CD1c-positive myeloid dendritic cell (primary cell): ENCODE data around the gene PPP2R1B.
A peak's percentile ranks its signal among the peaks of the same experiment; 100 is the strongest.

Source experiments
- DNase-seq: peaks from one replicate; pipeline ENCODE4 v3.0.0-alpha.2; 2016; ENCODE audit errors: extremely low spot score

PPP2R1B gene

GRCh38 chr11:111765984-111766833, at the start of gene PPP2R1B:
Gene PPP2R1B (minus strand): TSS chr11:111766389. CDS start chr11:111766361, 28 bp downstream.
- DNase-seq, result peak; percentile 76

- DNase-seq, result no peak
Measured at GRCh38 chr11:111815489-111815888, 49.3 kb upstream of the PPP2R1B start.

- DNase-seq, result no peak
Measured at GRCh38 chr11:111814557-111815320, 48.5 kb upstream of the PPP2R1B start.

- DNase-seq, result no peak
Measured at GRCh38 chr11:111814106-111814505, 47.9 kb upstream of the PPP2R1B start.

- no peak for DNase-seq
Measured at GRCh38 chr11:111812211-111812610, 46.0 kb upstream of the PPP2R1B start.

GRCh38 chr11:111811445-111811844, 45.3 kb upstream of the PPP2R1B start:
- no peak for DNase-seq

- no peak for DNase-seq
Measured at GRCh38 chr11:111808834-111809233, 42.6 kb upstream of the PPP2R1B start.

- no peak for DNase-seq
Measured at GRCh38 chr11:111808063-111808588, 41.9 kb upstream of the PPP2R1B start.

- no peak for DNase-seq
Measured at GRCh38 chr11:111807076-111807475, 40.9 kb upstream of the PPP2R1B start.

- no peak for DNase-seq
Measured at GRCh38 chr11:111801135-111801534, 34.9 kb upstream of the PPP2R1B start.

- DNase-seq, result no peak
Measured at GRCh38 chr11:111798279-111798678, 32.1 kb upstream of the PPP2R1B start.

GRCh38 chr11:111797145-111797581, 31.0 kb upstream of the PPP2R1B start:
- DNase-seq, result peak; percentile 83

- peak; percentile 13 for DNase-seq
Measured at GRCh38 chr11:111796696-111797095, 30.5 kb upstream of the PPP2R1B start.

GRCh38 chr11:111795334-111795985, 29.3 kb upstream of the PPP2R1B start:
- DNase-seq, result no peak

- DNase-seq, result no peak
Measured at GRCh38 chr11:111793863-111794262, 27.7 kb upstream of the PPP2R1B start.

- no peak for DNase-seq
Measured at GRCh38 chr11:111792955-111793500, 26.8 kb upstream of the PPP2R1B start.

GRCh38 chr11:111792314-111792713, 26.1 kb upstream of the PPP2R1B start:
- no peak for DNase-seq

- no peak for DNase-seq
Measured at GRCh38 chr11:111788464-111788863, 22.3 kb upstream of the PPP2R1B start.

- no peak for DNase-seq
Measured at GRCh38 chr11:111788051-111788450, 21.9 kb upstream of the PPP2R1B start.

- DNase-seq, result no peak
Measured at GRCh38 chr11:111785886-111786412, 19.8 kb upstream of the PPP2R1B start.

GRCh38 chr11:111785076-111785475, 18.9 kb upstream of the PPP2R1B start:
- no peak for DNase-seq
